Calu3 (cell line): ENCODE measurements around the gene CNGA4. TPM values are rescaled to one million over a fixed set of nuclear protein-coding genes. Genes with fewer than 3 reads are reported as not detected.
"Not testable (repeated sequence)": the region's sequence is repeated elsewhere in the genome, so short reads cannot be mapped to it uniquely, and the experiment has no call there.

ENCODE experiments used
- BruUV-seq: library from RNA; stranded (reverse); fragments of 400-500 nt; replicated peaks from 2 replicates; lab custom pipeline; 2021; lab: Mats Ljungman, UMichigan
- CTCF ChIA-PET: fragments of 300-600 bp; sonication (Branson Sonifier 250); formaldehyde crosslinking; loops from one replicate; lab custom pipeline; 2022; ENCODE audit warnings: antibody characterized with exemption; lab: Charles Lee
- DNase-seq: peaks from one replicate; pipeline ENCODE4 v3.0.0; 2022
- H3K27ac Mint-ChIP-seq: one replicate; pipeline ENCODE4 v1.8.0; 2022; ENCODE audit warnings: mixed read lengths; ENCODE audit not compliant: unreplicated experiment
- H3K27me3 Mint-ChIP-seq: one replicate; pipeline ENCODE4 v1.8.0; 2022; ENCODE audit warnings: mixed read lengths; ENCODE audit not compliant: unreplicated experiment
- H3K36me3 Mint-ChIP-seq: one replicate; pipeline ENCODE4 v1.8.0; 2022; ENCODE audit warnings: mild to moderate bottlenecking, moderate library complexity, mixed read lengths; ENCODE audit not compliant: insufficient read depth, unreplicated experiment
- H3K4me1 Mint-ChIP-seq: one replicate; pipeline ENCODE4 v1.8.0; 2022; ENCODE audit warnings: mild to moderate bottlenecking, low read depth, mixed read lengths; ENCODE audit not compliant: unreplicated experiment
- H3K4me3 Mint-ChIP-seq: one replicate; pipeline ENCODE4 v1.8.0; 2022; ENCODE audit warnings: mild to moderate bottlenecking, low read depth, moderate library complexity, mixed read lengths; ENCODE audit not compliant: unreplicated experiment
- H3K9me3 Mint-ChIP-seq: one replicate; pipeline ENCODE4 v1.8.0; 2022; ENCODE audit warnings: low read depth, mixed read lengths; ENCODE audit not compliant: unreplicated experiment
- intact Hi-C: fragments of 100-400 bp; cut with micrococcal nuclease; formaldehyde crosslinking; loops from one replicate; pipeline ENCODE4 v1.10.0; 2022; ENCODE audit not compliant: unreplicated experiment
- total RNA-seq: library from RNA; stranded (reverse); gene quantifications from 2 replicates; pipeline ENCODE4 v1.2.3, GENCODE V29; 2022
- TF ChIP-seq, protein P1 (sequence below): fragments of 200-600 bp; IDR thresholded peaks from one replicate; pipeline ENCODE4 v1.8.0; 2022; ENCODE audit warnings: antibody characterized with exemption; ENCODE audit not compliant: unreplicated experiment

The CNGA4 gene
- total RNA-seq, 1 experiment from 2014 or later = not detected

DNA sequence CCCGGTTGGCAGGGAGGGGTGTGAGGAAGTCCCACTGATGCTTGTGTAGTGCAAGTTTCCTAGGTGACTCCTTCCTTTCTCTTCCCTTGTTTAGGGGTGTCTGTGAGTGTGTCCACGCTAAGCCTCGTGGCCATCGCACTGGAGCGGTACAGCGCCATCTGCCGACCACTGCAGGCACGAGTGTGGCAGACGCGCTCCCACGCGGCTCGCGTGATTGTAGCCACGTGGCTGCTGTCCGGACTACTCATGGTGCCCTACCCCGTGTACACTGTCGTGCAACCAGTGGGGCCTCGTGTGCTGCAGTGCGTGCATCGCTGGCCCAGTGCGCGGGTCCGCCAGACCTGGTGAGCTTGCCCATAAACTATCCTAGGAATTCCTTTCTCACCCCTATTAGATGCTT, 31.1 kb downstream of the CNGA4 start:
- peaks cover 2% of the 10 kb centered on the region for H3K9me3 Mint-ChIP-seq
- TF ChIP-seq, protein P1, sequence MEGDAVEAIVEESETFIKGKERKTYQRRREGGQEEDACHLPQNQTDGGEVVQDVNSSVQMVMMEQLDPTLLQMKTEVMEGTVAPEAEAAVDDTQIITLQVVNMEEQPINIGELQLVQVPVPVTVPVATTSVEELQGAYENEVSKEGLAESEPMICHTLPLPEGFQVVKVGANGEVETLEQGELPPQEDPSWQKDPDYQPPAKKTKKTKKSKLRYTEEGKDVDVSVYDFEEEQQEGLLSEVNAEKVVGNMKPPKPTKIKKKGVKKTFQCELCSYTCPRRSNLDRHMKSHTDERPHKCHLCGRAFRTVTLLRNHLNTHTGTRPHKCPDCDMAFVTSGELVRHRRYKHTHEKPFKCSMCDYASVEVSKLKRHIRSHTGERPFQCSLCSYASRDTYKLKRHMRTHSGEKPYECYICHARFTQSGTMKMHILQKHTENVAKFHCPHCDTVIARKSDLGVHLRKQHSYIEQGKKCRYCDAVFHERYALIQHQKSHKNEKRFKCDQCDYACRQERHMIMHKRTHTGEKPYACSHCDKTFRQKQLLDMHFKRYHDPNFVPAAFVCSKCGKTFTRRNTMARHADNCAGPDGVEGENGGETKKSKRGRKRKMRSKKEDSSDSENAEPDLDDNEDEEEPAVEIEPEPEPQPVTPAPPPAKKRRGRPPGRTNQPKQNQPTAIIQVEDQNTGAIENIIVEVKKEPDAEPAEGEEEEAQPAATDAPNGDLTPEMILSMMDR = no peak
- DNase-seq = no peak
- peaks cover 53% of the 10 kb centered on the region for H3K27me3 Mint-ChIP-seq
- no TSS peak for BruUV-seq
- no peaks in the 10 kb centered on the region for H3K36me3 Mint-ChIP-seq
- no peak overlapping the region for H3K27ac Mint-ChIP-seq
- H3K4me3 Mint-ChIP-seq = no peak overlapping the region
- intact Hi-C loops = no loop called here
- no peaks in the 10 kb centered on the region for H3K4me1 Mint-ChIP-seq
- CTCF ChIA-PET = interaction anchor here (1.0 kb wide), 1 partner anchor 19 kb away, joined by 3 read pairs; no protein-coding TSS in a partner anchor

DNA sequence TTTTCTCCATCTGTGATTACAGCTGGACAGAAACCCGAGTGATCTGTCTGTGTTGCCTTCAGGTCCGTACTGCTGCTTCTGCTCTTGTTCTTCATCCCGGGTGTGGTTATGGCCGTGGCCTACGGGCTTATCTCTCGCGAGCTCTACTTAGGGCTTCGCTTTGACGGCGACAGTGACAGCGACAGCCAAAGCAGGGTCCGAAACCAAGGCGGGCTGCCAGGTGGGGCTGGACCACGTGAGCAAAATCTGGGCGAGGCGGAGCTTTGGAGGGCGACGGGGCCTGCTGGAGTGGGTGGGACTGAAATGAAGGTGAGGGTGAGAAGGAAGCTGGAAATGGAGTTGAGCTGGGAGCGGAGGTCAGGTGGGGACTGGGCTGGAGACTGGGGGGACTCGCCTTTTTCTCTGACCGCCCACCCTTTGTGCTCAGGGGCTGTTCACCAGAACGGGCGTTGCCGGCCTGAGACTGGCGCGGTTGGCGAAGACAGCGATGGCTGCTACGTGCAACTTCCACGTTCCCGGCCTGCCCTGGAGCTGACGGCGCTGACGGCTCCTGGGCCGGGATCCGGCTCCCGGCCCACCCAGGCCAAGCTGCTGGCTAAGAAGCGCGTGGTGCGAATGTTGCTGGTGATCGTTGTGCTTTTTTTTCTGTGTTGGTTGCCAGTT, 31.8 kb downstream of the CNGA4 start:
- H3K4me3 Mint-ChIP-seq = no peak overlapping the region
- H3K27ac Mint-ChIP-seq = no peak overlapping the region
- DNase-seq = no peak
- no TSS peak for BruUV-seq
- CTCF ChIA-PET = interaction anchor here (1.0 kb wide), 1 partner anchor 20 kb away, joined by 3 read pairs; no protein-coding TSS in a partner anchor
- H3K9me3 Mint-ChIP-seq = peaks cover 2% of the 10 kb centered on the region
- TF ChIP-seq, protein P1 = no peak
- H3K36me3 Mint-ChIP-seq = no peaks in the 10 kb centered on the region
- intact Hi-C loops = no loop called here
- H3K4me1 Mint-ChIP-seq = no peaks in the 10 kb centered on the region
- H3K27me3 Mint-ChIP-seq = peaks cover 53% of the 10 kb centered on the region

- TF ChIP-seq, protein P1 = no peak
- Mint-ChIP-seq H3K27me3 (peaks cover 55% of the 10 kb centered on the region), H3K4me1 (no peaks in the 10 kb centered on the region), H3K9me3 (peaks cover 2% of the 10 kb centered on the region), H3K36me3 (no peaks in the 10 kb centered on the region), H3K27ac (no peak overlapping the region), H3K4me3 (no peak overlapping the region)
- no peak for DNase-seq
- no TSS peak for BruUV-seq
- CTCF ChIA-PET = interaction anchor here (0.5 kb wide), 1 partner anchor 11 kb away, joined by 3 read pairs; no protein-coding TSS in a partner anchor
- intact Hi-C loops = no loop called here
These were observed 32.7 kb downstream of the CNGA4 start for GRCh38 chr11:6271598-6271997.

- Mint-ChIP-seq H3K4me1 (no peaks in the 10 kb centered on the region), H3K27me3 (peaks cover 66% of the 10 kb centered on the region), H3K9me3 (peaks cover 2% of the 10 kb centered on the region), H3K27ac (no peak overlapping the region), H3K36me3 (no peaks in the 10 kb centered on the region), H3K4me3 (no peak overlapping the region)
- no TSS peak for BruUV-seq
- no peak for DNase-seq
- TF ChIP-seq, protein P1 = no peak
- CTCF ChIA-PET = interaction anchor here (0.5 kb wide), 1 partner anchor 46 kb away, joined by 3 read pairs; no protein-coding TSS in a partner anchor
- intact Hi-C loops = no loop called here
These were observed 34.3 kb downstream of the CNGA4 start for GRCh38 chr11:6273188-6273587.

GRCh38 chr11:6280809-6281208, 41.9 kb downstream of the CNGA4 start:
- CTCF ChIA-PET, H3K27ac Mint-ChIP-seq, H3K36me3 Mint-ChIP-seq, intact Hi-C loops, DNase-seq, H3K9me3 Mint-ChIP-seq, H3K4me1 Mint-ChIP-seq, BruUV-seq, H3K4me3 Mint-ChIP-seq: not testable (repeated sequence)
- H3K27me3 Mint-ChIP-seq = peaks cover 73% of the 10 kb centered on the region
